ENCODE results near the gene RAD9A. TPM values are rescaled to one million over a fixed set of nuclear protein-coding genes. Genes with fewer than 3 reads are reported as not detected.

RAD9A gene
- total RNA-seq, 3 donors from 2014 or later: 11.0 to 31.0 (median 24.6) TPM

GRCh38 chr11:67376063-67376820, 15.5 kb upstream of the RAD9A start:
- Histone ChIP-seq H3K36me3 (no peaks in the 10 kb centered on the region), H3K27me3 (no peaks in the 10 kb centered on the region), H3K9me3 (no peaks in the 10 kb centered on the region), H3K4me1 (peaks cover 6 to 15% of the 10 kb centered on the region in 2 donors), H3K27ac (peak overlapping the region; percentile 91 to 96), H3K4me3 (no peak overlapping the region)
- intact Hi-C loops (cut with DNase I; ENCODE audit: low total_unique reads): no loop called here
- no peak for TF ChIP-seq POLR2AphosphoS5 (IDR thresholded peaks at IDR 0.05)
- TF ChIP-seq, protein P1, sequence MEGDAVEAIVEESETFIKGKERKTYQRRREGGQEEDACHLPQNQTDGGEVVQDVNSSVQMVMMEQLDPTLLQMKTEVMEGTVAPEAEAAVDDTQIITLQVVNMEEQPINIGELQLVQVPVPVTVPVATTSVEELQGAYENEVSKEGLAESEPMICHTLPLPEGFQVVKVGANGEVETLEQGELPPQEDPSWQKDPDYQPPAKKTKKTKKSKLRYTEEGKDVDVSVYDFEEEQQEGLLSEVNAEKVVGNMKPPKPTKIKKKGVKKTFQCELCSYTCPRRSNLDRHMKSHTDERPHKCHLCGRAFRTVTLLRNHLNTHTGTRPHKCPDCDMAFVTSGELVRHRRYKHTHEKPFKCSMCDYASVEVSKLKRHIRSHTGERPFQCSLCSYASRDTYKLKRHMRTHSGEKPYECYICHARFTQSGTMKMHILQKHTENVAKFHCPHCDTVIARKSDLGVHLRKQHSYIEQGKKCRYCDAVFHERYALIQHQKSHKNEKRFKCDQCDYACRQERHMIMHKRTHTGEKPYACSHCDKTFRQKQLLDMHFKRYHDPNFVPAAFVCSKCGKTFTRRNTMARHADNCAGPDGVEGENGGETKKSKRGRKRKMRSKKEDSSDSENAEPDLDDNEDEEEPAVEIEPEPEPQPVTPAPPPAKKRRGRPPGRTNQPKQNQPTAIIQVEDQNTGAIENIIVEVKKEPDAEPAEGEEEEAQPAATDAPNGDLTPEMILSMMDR (IDR thresholded peaks at IDR 0.05): no peak
- no peak for TF ChIP-seq POLR2A (IDR thresholded peaks at IDR 0.05)
- DNase-seq (ENCODE audit: low spot score in 2 of 2): no peak

GRCh38 chr11:67376873-67377808, 14.6 kb upstream of the RAD9A start:
- H3K36me3 ChIP-seq: no peaks in the 10 kb centered on the region
- peaks cover 0 to 15% of the 10 kb centered on the region in 2 donors for H3K4me1 ChIP-seq
- intact Hi-C loops (cut with DNase I; ENCODE audit: low total_unique reads): no loop called here
- no peak overlapping the region for H3K27ac ChIP-seq
- H3K9me3 ChIP-seq: no peaks in the 10 kb centered on the region
- TF ChIP-seq POLR2A (IDR thresholded peaks at IDR 0.05) (no peak), POLR2AphosphoS5 (IDR thresholded peaks at IDR 0.05) (no peak)
- TF ChIP-seq, protein P1 (IDR thresholded peaks at IDR 0.05): no peak
- H3K4me3 ChIP-seq: no peak overlapping the region
- H3K27me3 ChIP-seq: no peaks in the 10 kb centered on the region
- DNase-seq (ENCODE audit: low spot score in 2 of 2): no peak

GRCh38 chr11:67378544-67378943, 13.2 kb upstream of the RAD9A start:
- no peaks in the 10 kb centered on the region for H3K9me3 ChIP-seq
- no peak for TF ChIP-seq POLR2AphosphoS5 (IDR thresholded peaks at IDR 0.05)
- H3K36me3 ChIP-seq: no peaks in the 10 kb centered on the region
- no peak overlapping the region for H3K27ac ChIP-seq
- no peak overlapping the region for H3K4me3 ChIP-seq
- H3K4me1 ChIP-seq: peaks cover 0 to 15% of the 10 kb centered on the region in 2 donors
- intact Hi-C loops (cut with DNase I; ENCODE audit: low total_unique reads): no loop called here
- no peak for DNase-seq (ENCODE audit: low spot score in 2 of 2)
- H3K27me3 ChIP-seq: no peaks in the 10 kb centered on the region

GRCh38 chr11:67379061-67380058, 12.4 kb upstream of the RAD9A start:
- Histone ChIP-seq H3K9me3 (no peaks in the 10 kb centered on the region), H3K36me3 (no peaks in the 10 kb centered on the region), H3K27me3 (no peaks in the 10 kb centered on the region), H3K4me3 (no peak overlapping the region), H3K27ac (no peak overlapping the region), H3K4me1 (peaks cover 0 to 12% of the 10 kb centered on the region in 2 donors)
- TF ChIP-seq POLR2AphosphoS5 (IDR thresholded peaks at IDR 0.05) (no peak), POLR2A (IDR thresholded peaks at IDR 0.05) (no peak)
- TF ChIP-seq, protein P1 (IDR thresholded peaks at IDR 0.05): no peak
- intact Hi-C loops (cut with DNase I; ENCODE audit: low total_unique reads): no loop called here
- no peak for DNase-seq (ENCODE audit: low spot score in 2 of 2)

Data from breast epithelium (tissue), 4 donors.